SU-DHL-6 (cell line): Measurements from ENCODE around the gene BCAS4.
"Not testable (repeated sequence)": the region's sequence is repeated elsewhere in the genome, so short reads cannot be mapped to it uniquely, and the experiment has no call there.

Source experiments
- CTCF ChIP-seq: fragments of 200-600 bp; sonication (generic); IDR thresholded peaks from one replicate; pipeline ENCODE4 v1.5.1; 2017; ENCODE audit warnings: antibody characterized with exemption, mild to moderate bottlenecking, low read length, moderate library complexity; ENCODE audit not compliant: insufficient read depth, poor library complexity, severe bottlenecking
- EZH2phosphoT487 ChIP-seq: fragments of 200-600 bp; sonication (generic), shearing (Covaris generic); conservative IDR thresholded peaks from 2 replicates; pipeline ENCODE4 v1.6.1; 2018; ENCODE audit warnings: mild to moderate bottlenecking, antibody characterized with exemption, low read length, moderate library complexity, mixed read lengths

- not testable (repeated sequence) for TF ChIP-seq EZH2phosphoT487, CTCF
Observed at GRCh38 chr20:50881759-50882424, 87.0 kb downstream of the BCAS4 start.
